AG09309 (cell line): ENCODE measurements around the gene NT5M.
"Not testable (repeated sequence)": the region's sequence is repeated elsewhere in the genome, so short reads cannot be mapped to it uniquely, and the experiment has no call there.

Experiments
- DNase-seq: peaks from one replicate; pipeline ENCODE4 v3.0.0-alpha.2; 2010; ENCODE audit warnings: low read depth
- H3K4me3 ChIP-seq: 2 replicates; pipeline ENCODE4 v1.5.1; 2011; ENCODE audit warnings: mild to moderate bottlenecking, low read depth, low read length, moderate library complexity; ENCODE audit not compliant: control insufficient read depth
- TF ChIP-seq, protein P1 (sequence below): IDR thresholded peaks from 2 replicates; pipeline ENCODE4 v1.5.1; 2011; ENCODE audit warnings: mild to moderate bottlenecking, low read depth, low read length, inconsistent platforms; ENCODE audit not compliant: insufficient read depth, control insufficient read depth; ENCODE audit errors: missing control alignments

NT5M gene

DNA sequence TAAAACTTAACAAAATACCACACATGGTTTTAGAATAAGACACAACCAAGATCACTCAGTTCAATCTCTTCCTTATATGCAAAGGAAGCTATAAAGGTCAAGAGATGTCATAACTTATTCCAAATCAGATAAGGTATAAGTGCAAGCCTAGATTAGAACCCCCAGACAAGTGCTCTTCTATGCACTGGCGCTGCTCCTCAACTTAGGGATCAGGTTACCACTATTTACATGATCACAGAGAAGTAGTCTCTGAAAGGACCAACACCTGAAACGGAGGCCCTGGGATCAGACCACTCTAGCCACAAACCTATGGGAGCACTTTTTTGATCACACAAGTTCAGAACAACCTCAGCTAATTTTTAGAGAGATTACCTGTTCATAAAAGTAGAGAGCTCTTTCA lies 38.7 kb upstream of the NT5M start:
- H3K4me3 ChIP-seq: no peak overlapping the region
- DNase-seq: no peak
- TF ChIP-seq, protein P1, sequence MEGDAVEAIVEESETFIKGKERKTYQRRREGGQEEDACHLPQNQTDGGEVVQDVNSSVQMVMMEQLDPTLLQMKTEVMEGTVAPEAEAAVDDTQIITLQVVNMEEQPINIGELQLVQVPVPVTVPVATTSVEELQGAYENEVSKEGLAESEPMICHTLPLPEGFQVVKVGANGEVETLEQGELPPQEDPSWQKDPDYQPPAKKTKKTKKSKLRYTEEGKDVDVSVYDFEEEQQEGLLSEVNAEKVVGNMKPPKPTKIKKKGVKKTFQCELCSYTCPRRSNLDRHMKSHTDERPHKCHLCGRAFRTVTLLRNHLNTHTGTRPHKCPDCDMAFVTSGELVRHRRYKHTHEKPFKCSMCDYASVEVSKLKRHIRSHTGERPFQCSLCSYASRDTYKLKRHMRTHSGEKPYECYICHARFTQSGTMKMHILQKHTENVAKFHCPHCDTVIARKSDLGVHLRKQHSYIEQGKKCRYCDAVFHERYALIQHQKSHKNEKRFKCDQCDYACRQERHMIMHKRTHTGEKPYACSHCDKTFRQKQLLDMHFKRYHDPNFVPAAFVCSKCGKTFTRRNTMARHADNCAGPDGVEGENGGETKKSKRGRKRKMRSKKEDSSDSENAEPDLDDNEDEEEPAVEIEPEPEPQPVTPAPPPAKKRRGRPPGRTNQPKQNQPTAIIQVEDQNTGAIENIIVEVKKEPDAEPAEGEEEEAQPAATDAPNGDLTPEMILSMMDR: no peak

DNA sequence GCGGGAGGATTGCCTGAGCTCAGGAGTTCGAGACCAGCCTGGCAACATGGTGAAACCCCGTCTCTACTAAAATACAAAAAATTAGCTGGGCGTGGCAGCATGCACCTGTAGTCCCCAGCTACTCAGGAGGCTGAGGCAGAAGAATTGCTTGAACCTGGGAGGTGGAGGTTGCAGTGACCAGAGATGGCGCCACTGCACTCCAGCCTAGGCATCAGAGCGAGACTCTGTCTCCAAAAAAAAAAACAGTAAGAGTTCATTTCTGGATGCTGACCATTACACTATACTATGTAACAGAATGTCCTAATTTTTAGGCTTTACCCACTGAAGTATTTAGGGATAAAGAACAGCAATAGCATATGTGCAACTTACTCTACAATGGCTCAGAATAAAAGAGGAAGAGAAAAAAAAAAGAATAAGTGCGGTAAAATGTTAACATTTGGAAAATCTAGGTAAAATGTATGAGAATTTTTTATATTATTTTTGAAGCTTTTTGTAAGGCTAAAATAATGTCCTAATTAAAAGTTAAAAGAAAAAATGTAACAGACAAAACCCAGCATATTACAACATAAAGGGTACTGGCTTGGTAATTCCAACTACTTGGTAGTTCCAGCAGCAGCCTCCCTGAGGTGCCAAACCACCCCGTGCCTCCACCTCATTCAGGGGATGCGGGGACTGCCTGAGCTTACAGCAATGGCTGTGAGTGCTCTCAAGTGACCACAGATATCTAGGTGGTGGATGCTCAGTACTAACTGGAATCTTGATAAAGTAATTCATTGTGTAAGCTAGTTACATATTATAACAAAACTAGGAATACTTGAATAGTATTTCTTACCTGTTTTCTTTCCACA lies 33.0 kb upstream of the NT5M start:
- no peak overlapping the region for H3K4me3 ChIP-seq
- TF ChIP-seq, protein P1: peak; percentile 34
- no peak for DNase-seq

DNA sequence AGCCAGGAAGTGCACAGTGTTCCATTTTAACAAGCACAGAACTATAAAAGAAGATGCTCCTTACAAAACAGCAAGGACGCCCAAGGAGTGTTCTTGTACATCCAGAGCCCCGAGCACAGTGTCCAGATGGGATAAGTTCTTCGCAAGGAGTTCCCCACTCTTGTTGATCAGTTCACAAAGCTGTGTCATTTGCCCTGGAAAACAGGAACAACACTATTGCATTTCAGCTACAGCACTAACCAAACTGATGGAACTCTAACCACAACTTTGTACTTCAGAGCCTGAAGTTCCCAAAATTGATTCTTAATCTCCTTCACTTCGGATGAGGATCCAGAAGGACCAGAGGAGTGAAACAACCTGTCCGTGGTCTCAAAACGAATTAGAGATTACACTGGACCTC lies 27.2 kb upstream of the NT5M start:
- H3K4me3 ChIP-seq: no peak overlapping the region
- TF ChIP-seq, protein P1: no peak
- no peak for DNase-seq

DNA sequence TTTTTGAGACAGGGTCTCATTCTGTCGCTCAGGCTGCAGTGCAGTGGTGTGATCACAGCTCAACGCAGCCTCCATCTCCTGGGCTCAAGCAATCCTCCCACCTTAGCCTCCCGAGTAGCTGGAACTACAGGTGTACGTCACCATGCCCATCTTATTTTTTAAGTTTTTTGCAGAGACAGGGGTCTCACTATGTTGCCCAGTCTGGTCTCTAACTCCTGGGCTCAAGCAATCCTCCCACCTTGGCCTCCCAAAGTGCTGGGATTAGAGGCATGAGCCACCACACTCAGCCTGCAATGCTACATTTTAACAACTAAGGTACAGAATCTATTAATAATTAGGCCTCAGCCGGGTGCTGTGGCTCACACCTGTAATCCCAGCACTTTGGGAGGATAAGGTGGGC lies 25.7 kb upstream of the NT5M start:
- DNase-seq, H3K4me3 ChIP-seq: not testable (repeated sequence)

DNA sequence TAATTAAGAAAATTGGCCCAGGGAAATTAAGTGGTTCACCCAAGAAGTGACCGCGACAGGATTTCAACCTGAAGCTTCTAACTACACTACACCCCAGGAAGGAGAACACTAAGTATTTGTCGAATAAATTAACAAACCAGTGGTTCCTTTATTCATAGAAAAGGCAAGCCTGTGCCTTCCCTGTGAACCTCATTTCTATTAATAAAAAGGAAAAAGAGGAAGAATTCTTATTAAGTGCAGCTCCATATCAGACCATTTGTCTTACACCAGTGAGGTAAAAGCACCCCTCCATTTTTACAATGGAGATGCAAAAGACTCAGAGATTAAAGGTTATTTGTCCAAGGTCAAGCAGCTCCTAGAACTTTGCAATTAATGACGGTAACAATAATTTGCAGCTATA lies 23.9 kb upstream of the NT5M start:
- no peak overlapping the region for H3K4me3 ChIP-seq
- no peak for DNase-seq
- TF ChIP-seq, protein P1: no peak

DNA sequence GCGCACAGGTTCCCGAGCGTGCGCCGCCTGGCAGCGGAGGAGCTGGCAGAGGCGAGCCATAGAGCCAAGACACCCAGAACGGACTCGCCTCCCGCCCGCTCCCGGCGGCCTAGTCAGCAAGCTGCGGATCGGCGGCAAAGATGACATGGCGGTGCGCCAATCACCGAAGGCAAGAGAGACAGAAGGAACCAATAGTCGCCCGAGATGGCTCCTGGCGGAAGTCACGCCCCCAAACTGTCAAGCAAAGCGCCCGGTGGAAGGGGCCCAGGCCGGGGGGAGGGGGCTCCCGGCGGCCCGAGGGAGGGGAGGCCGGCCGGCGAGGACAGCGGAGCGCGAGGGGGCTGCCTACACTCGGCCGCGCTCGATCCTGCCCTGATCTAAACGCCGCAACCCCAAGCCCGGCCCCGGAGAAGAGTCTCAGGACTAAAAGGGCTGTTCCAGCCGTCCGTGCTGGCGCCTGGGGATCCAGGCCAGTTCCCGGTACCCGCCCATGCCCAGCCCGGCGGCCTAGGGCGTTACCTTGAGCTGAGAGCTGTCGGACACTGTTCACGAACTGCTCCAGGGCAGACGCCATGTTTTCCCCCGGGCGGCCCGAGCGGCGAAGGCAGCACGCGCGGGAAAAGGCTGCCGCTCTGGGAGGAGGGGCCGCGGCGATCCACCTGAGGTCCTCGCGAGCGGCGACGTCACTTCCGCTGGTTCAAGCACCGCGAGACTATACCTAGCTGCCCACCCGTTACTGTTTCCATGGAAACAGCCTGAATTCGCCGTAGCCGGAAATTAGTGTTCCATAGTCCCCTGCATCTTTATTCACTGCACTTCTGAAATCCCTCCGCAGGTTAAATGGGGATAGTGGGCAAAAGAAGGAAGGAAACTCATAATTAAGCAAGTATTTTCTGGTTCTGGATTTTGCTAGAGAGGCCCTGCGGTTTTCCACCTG lies 22.3 kb upstream of the NT5M start, which contains the start of gene COPS3:
TSS of gene COPS3 (minus strand) at position 634 of the 937 bp plus-strand sequence. CDS start at position 574, 60 bp downstream.
- peak within 1 kb of the TSS; percentile 68 for H3K4me3 ChIP-seq
- DNase-seq: peak; percentile 89
- TF ChIP-seq, protein P1: no peak
